Gastrocnemius medialis (tissue), 4 donors: ENCODE data around the gene INPPL1.

ENCODE experiments used
- CTCF ChIP-seq, 5 experiments: fragments of 450-650 bp in 3 of 5; fragments of 200-600 bp in 2 of 5; sonication (generic) in 2 of 5; IDR thresholded peaks in 4 of 5; conservative IDR thresholded peaks in 1 of 5; 1 replicate in 4 of 5; 2 replicates in 1 of 5; pipeline ENCODE4 v1.5.1; 2016 to 2019; ENCODE audit warnings: antibody characterized with exemption in 5 of 5, mild to moderate bottlenecking in 3 of 5, moderate library complexity in 3 of 5
- POLR2A ChIP-seq, 2 donors: fragments of 450-650 bp; IDR thresholded peaks; one replicate each; pipeline ENCODE4 v1.6.1; 2017; ENCODE audit warnings: antibody characterized with exemption in 2 of 2, mild to moderate bottlenecking in 2 of 2, moderate library complexity in 2 of 2

GRCh38 chr11:72209101-72209500 is 15.5 kb upstream of the INPPL1 start:
- TF ChIP-seq CTCF (IDR thresholded peaks at IDR 0.05 in 4 of 5, conservative IDR thresholded peaks at IDR 0.05 in 1 of 5) (no peak), POLR2A (IDR thresholded peaks at IDR 0.05) (no peak)
